ENCODE measurements around the gene TTC6.

TTC6 gene

DNA sequence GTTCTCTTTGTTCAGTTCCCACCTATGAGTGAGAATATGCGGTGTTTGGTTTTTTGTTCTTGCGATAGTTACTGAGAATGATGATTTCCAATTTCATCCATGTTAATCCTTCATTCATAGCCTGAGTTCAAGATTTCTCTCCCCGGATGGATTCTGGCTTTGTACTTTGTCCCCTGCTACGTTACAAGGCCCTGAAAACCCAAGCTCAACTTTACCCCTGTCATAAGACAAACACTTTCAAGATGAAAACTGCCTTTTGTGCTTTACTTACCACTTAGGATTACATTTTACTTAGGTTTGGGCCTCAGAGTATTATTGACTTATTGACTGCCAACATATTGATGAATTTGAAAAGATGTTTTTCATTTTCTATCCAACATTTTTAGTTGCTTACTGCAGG lies 36.7 kb upstream of the TTC6 start:
- no peak for DNase-seq (ENCODE audit: low read depth)
- in situ Hi-C loops (cut with HindIII; ENCODE audit: low sequenced_read_pairs): no loop called here
- TF ChIP-seq CTCF (IDR thresholded peaks at IDR 0.05; ENCODE audit: low read depth, low read length, missing control alignments): no peak
- no peak overlapping the region for H3K4me3 ChIP-seq (ENCODE audit: low read depth, low read length)

- in situ Hi-C loops (cut with HindIII; ENCODE audit: low sequenced_read_pairs): no loop called here
- H3K4me3 ChIP-seq (ENCODE audit: low read depth, low read length): no peak overlapping the region
- no peak for TF ChIP-seq CTCF (IDR thresholded peaks at IDR 0.05; ENCODE audit: low read depth, low read length, missing control alignments)
- DNase-seq (ENCODE audit: low read depth): peak; percentile 28
Measured at GRCh38 chr14:37559386-37559785, 36.0 kb upstream of the TTC6 start.

- TF ChIP-seq CTCF (IDR thresholded peaks at IDR 0.05; ENCODE audit: low read depth, low read length, missing control alignments): no peak
- DNase-seq (ENCODE audit: low read depth): no peak
- in situ Hi-C loops (cut with HindIII; ENCODE audit: low sequenced_read_pairs): no loop called here
Measured at GRCh38 chr14:37563189-37563588, 32.2 kb upstream of the TTC6 start.

DNA sequence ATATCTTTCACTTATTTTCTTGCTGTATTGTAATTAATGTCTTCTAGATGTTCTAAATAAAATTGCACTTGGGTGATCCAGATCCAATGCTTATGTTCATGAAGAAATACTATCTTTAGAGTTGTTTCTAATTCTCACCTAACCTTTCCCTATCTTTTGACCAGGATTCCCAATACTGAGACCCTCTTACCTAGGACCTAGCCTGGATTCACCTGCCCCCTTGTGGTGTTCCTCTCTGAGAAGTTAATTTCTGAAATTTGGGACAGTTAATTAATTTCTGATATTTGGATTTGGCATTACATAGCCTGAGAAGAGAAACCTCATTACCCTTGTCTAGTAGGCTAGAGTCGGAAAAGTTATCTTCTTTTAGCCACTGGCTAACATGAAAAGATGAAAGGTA lies 29.9 kb upstream of the TTC6 start:
- peak; percentile 38 for TF ChIP-seq CTCF (IDR thresholded peaks at IDR 0.05; ENCODE audit: low read depth, low read length, missing control alignments)
- H3K4me3 ChIP-seq (ENCODE audit: low read depth, low read length): no peak overlapping the region
- DNase-seq (ENCODE audit: low read depth): no peak
- in situ Hi-C loops (cut with HindIII; ENCODE audit: low sequenced_read_pairs): no loop called here

More at GRCh38 chr14:37563189-37563588, 32.2 kb upstream of the TTC6 start:
- no peak overlapping the region for H3K4me3 ChIP-seq (ENCODE audit: low read depth, low read length)

DNA sequence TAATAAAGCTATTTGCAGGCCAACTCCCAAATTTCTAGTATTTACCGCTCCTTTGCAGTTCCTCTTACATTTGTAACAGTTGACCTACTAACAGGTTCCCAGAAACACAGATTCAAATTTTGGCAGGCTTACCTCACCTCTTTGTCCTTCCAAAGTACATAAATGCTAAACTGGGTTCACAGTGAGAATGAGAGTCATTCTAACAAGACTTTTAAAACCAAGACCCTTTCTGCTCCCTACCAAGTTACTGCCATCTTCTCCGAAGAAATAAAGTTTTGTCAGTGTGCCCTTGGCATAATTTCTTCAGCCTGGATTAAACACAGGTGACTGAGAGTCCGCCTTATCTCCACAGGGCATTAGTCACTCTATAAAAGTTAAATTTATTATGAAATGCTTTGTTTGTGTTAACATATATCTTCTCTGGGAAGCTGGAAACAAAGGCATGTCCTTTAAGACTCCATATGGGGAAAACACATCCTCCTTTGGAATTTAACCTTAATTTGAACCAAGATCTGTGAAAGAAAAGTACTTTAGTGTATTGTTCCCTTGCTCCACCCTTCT lies 28.5 kb upstream of the TTC6 start:
- no peak overlapping the region for H3K4me3 ChIP-seq (ENCODE audit: low read depth, low read length)
- DNase-seq (ENCODE audit: low read depth): no peak
- no peak for TF ChIP-seq CTCF (IDR thresholded peaks at IDR 0.05; ENCODE audit: low read depth, low read length, missing control alignments)
- in situ Hi-C loops (cut with HindIII; ENCODE audit: low sequenced_read_pairs): no loop called here

DNA sequence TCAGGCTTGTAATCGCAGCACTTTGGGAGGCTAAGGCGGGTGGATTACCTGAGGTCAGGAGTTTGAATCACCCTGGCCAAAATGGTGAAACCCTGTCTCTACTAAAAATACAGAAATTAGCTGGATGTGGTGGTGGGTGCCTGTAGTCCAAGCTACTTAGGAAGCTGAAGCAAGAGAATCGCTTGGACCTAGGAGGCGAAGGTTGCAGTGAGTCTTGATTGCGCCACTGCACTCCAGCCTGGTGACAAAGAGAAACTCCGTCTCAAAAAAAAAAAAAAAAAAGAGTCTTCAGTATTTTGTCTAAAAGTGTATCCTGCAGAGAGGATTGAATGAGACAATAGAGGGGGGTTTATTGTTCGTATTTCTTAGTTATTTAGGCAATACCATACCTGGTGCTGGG lies 25.7 kb upstream of the TTC6 start:
- no peak for DNase-seq (ENCODE audit: low read depth)
- no peak overlapping the region for H3K4me3 ChIP-seq (ENCODE audit: low read depth, low read length)
- in situ Hi-C loops (cut with HindIII; ENCODE audit: low sequenced_read_pairs): no loop called here
- no peak for TF ChIP-seq CTCF (IDR thresholded peaks at IDR 0.05; ENCODE audit: low read depth, low read length, missing control alignments)

- in situ Hi-C loops (cut with HindIII; ENCODE audit: low sequenced_read_pairs): no loop called here
- H3K4me3 ChIP-seq (ENCODE audit: low read depth, low read length): no peak overlapping the region
- TF ChIP-seq CTCF (IDR thresholded peaks at IDR 0.05; ENCODE audit: low read depth, low read length, missing control alignments): no peak
- no peak for DNase-seq (ENCODE audit: low read depth)
Measured at GRCh38 chr14:37571391-37571790, 24.0 kb upstream of the TTC6 start.

Data from astrocyte of the cerebellum (primary cell).